ENCODE measurements around the gene ZC3H11A. TPM values are rescaled to one million over a fixed set of nuclear protein-coding genes. Genes with fewer than 3 reads are reported as not detected.

ZC3H11A gene
- total RNA-seq, 4 donors from 2014 or later = 84.5 to 116 (median 91.1) TPM

GRCh38 chr1:203765029-203765837 lies 30.2 kb upstream of the ZC3H11A start, which contains the start of gene LAX1:
TSS of gene LAX1 (plus strand) at chr1:203765183. CDS start at chr1:203765566, 383 bp downstream.
- Histone ChIP-seq H3K9me3 (no peaks in the 10 kb centered on the region), H3K27me3 (no peaks in the 10 kb centered on the region), H3K27ac (peak within 1 kb of the TSS in 2 of 4 donors; percentile 6 to 19), H3K36me3 (no peaks in the 10 kb centered on the region), H3K4me3 (peak within 1 kb of the TSS in 1 of 2 donors; percentile 2), H3K4me1 (peaks cover 0 to 14% (median 3%) of the 10 kb centered on the region in 3 donors)
- ATAC-seq = no peak
- WGBS, 2 donors (ENCODE audit: low coverage in 1 of 2) = 67 to 81% methylated on average over 10 to 14 of the region's 16 CpGs
- TF ChIP-seq POLR2A (IDR thresholded peaks at IDR 0.05) (peak in 1 of 2 donors; percentile 30), CTCF (IDR thresholded peaks at IDR 0.05) (no peak)

GRCh38 chr1:203768256-203768655 lies 27.2 kb upstream of the ZC3H11A start:
- H3K9me3 ChIP-seq = no peaks in the 10 kb centered on the region
- no peak for TF ChIP-seq EP300 (IDR thresholded peaks at IDR 0.05)
- TF ChIP-seq CTCF (IDR thresholded peaks at IDR 0.05) = no peak
- no peak for TF ChIP-seq POLR2AphosphoS5 (IDR thresholded peaks at IDR 0.05)
- TF ChIP-seq POLR2A (IDR thresholded peaks at IDR 0.05) = no peak
- no peak for ATAC-seq
- H3K4me1 ChIP-seq = peaks cover 0 to 23% (median 3%) of the 10 kb centered on the region in 3 donors
- 72 to 77% methylated on average over 4 to 6 of the region's 6 CpGs for WGBS, 2 donors (ENCODE audit: low coverage in 1 of 2)
- H3K4me3 ChIP-seq = no peak overlapping the region
- no peaks in the 10 kb centered on the region for H3K27me3 ChIP-seq
- H3K27ac ChIP-seq = no peak overlapping the region
- no peaks in the 10 kb centered on the region for H3K36me3 ChIP-seq

GRCh38 chr1:203769505-203770343 lies 25.7 kb upstream of the ZC3H11A start:
- Histone ChIP-seq H3K36me3 (no peaks in the 10 kb centered on the region), H3K4me1 (peaks cover 0 to 23% (median 3%) of the 10 kb centered on the region in 3 donors), H3K9me3 (no peaks in the 10 kb centered on the region), H3K27ac (peak overlapping the region in 3 of 4 donors; percentile 7 to 67 (median 45)), H3K27me3 (no peaks in the 10 kb centered on the region), H3K4me3 (peak overlapping the region; percentile 3 to 14)
- 4 to 50% methylated on average over 3 to 6 of the region's 15 CpGs for WGBS, 2 donors (ENCODE audit: low coverage in 1 of 2)
- ATAC-seq = peak; percentile 88
- TF ChIP-seq POLR2AphosphoS5 (IDR thresholded peaks at IDR 0.05) = peak; percentile 84
- no peak for TF ChIP-seq POLR2A (IDR thresholded peaks at IDR 0.05)
- no peak for TF ChIP-seq EP300 (IDR thresholded peaks at IDR 0.05)

GRCh38 chr1:203771901-203772301 lies 23.5 kb upstream of the ZC3H11A start:
- Histone ChIP-seq H3K4me1 (peaks cover 0 to 23% (median 3%) of the 10 kb centered on the region in 3 donors), H3K27ac (no peak overlapping the region)
- TF ChIP-seq POLR2A (IDR thresholded peaks at IDR 0.05) = no peak
- TF ChIP-seq EP300 (IDR thresholded peaks at IDR 0.05) = no peak
- no peak for TF ChIP-seq CTCF (IDR thresholded peaks at IDR 0.05)
- TF ChIP-seq POLR2AphosphoS5 (IDR thresholded peaks at IDR 0.05) = no peak

GRCh38 chr1:203772836-203773235 lies 22.6 kb upstream of the ZC3H11A start:
- Histone ChIP-seq H3K4me3 (no peak overlapping the region), H3K27ac (no peak overlapping the region), H3K4me1 (peaks cover 0 to 23% (median 3%) of the 10 kb centered on the region in 3 donors), H3K36me3 (no peaks in the 10 kb centered on the region), H3K27me3 (no peaks in the 10 kb centered on the region), H3K9me3 (no peaks in the 10 kb centered on the region)
- TF ChIP-seq POLR2A (IDR thresholded peaks at IDR 0.05) (no peak), CTCF (IDR thresholded peaks at IDR 0.05) (no peak)
- no peak for ATAC-seq
- 100% methylated on average over 1 of the region's 1 CpG for WGBS, 2 donors (ENCODE audit: low coverage in 1 of 2)

More at GRCh38 chr1:203771901-203772301, 23.5 kb upstream of the ZC3H11A start:
- H3K36me3 ChIP-seq = no peaks in the 10 kb centered on the region
- 17 to 37% methylated on average over 4 to 7 of the region's 7 CpGs for WGBS, 2 donors (ENCODE audit: low coverage in 1 of 2)
- H3K4me3 ChIP-seq = no peak overlapping the region
- H3K27me3 ChIP-seq = no peaks in the 10 kb centered on the region
- H3K9me3 ChIP-seq = no peaks in the 10 kb centered on the region
- no peak for ATAC-seq
